Sigmoid colon (tissue), 3 donors: ENCODE results near the gene ITGAD.

ENCODE experiments used
- CTCF ChIP-seq, 4 experiments: fragments of 450-650 bp in 3 of 4; fragments of 200-600 bp in 1 of 4; IDR thresholded peaks; one replicate each; pipeline ENCODE4 v1.5.1; 2016 to 2019; ENCODE audit warnings: antibody characterized with exemption in 4 of 4, mild to moderate bottlenecking in 3 of 4, moderate library complexity in 2 of 4
- POLR2A ChIP-seq, 2 donors: fragments of 450-650 bp; IDR thresholded peaks; one replicate each; pipeline ENCODE4 v1.6.1; 2016; ENCODE audit warnings: antibody characterized with exemption in 2 of 2, mild to moderate bottlenecking in 2 of 2, moderate library complexity in 2 of 2

DNA sequence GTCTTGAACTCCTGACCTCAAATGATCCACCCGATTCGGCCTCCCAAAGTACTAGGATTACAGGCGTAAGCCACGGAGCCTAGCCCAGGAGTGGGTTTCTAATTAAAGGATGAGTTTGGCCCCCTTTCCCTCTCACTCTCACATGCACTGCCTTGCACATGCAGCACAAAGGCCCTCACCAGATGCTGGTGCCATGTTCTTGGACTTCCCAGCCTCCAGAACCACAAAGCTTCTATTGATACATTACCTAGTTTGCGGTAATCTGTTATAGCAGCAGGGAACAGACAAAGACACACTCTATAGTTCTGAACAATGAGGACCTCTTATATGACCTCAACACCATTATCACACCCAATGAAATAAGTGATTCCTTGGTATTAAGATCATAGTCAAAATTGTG is 17.9 kb upstream of the ITGAD start:
- no peak for TF ChIP-seq CTCF (IDR thresholded peaks at IDR 0.05)
- TF ChIP-seq POLR2A (IDR thresholded peaks at IDR 0.05) = no peak
